Keratinocyte (primary cell): Measurements from ENCODE around the gene DENND6B.

ENCODE experiments used
- CTCF ChIP-seq, 3 experiments: IDR thresholded peaks in 1 of 3; conservative IDR thresholded peaks in 1 of 3; optimal IDR thresholded peaks in 1 of 3; 2 replicates in 2 of 3; 3 replicates in 1 of 3; pipeline versions ENCODE3 to v1.5.1; 2011; ENCODE audit warnings: low read length in 3 of 3, mild to moderate bottlenecking in 3 of 3, moderate library complexity in 2 of 3, control low read depth in 1 of 3, inconsistent platforms in 1 of 3; ENCODE audit not compliant: insufficient read depth in 2 of 3; ENCODE audit errors: extremely low read depth in 1 of 3
- EZH2 ChIP-seq: IDR thresholded peaks from one replicate; pipeline ENCODE4 v1.6.1; 2012; ENCODE audit warnings: inconsistent platforms, mild to moderate bottlenecking, low read length, moderate library complexity

DNA sequence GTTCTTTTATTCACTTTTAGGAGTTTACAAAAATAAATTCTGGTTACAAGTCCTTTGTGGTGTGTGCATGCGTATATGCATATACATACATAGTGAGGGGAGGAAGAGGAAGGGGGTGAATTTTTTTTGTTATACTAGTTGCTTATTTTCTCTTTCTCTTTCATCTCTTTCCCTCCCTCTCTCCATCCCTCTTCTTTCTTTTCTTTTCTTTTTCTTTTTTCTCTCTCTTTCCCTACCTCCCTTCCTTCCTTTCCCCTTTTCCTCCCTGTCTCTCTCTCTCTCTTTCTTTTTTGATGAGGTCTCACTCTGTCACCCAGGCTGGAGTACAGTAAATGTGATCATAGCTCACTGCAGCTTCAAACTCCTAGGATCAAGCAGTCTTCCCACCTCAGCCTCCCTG, 30.4 kb upstream of the DENND6B start:
- no peak for TF ChIP-seq CTCF (optimal IDR thresholded peaks at IDR 0.05 in 1 of 3, IDR thresholded peaks at IDR 0.05 in 1 of 3, conservative IDR thresholded peaks at IDR 0.05 in 1 of 3; ENCODE audit: extremely low read depth in 1 of 3, insufficient read depth in 2 of 3, low read length in 3 of 3)
- no peak for TF ChIP-seq EZH2
